Suprapubic skin (tissue), 4 donors: Measurements from ENCODE around the gene TMEM164. TPM values are rescaled to one million over a fixed set of nuclear protein-coding genes. Genes with fewer than 3 reads are reported as not detected.

Experiments used
- DNase-seq, 2 donors: peaks; one replicate each; pipeline ENCODE4 v3.0.0-alpha.2; 2019; ENCODE audit warnings: low spot score in 2 of 2
- H3K27ac ChIP-seq: fragments of 200-600 bp; sonication (generic); one replicate; pipeline ENCODE4 v1.5.1; 2019
- H3K27me3 ChIP-seq: fragments of 200-600 bp; sonication (generic); one replicate; pipeline ENCODE4 v1.5.1; 2019
- H3K36me3 ChIP-seq: fragments of 200-600 bp; sonication (generic); one replicate; pipeline ENCODE4 v1.5.1; 2019
- H3K4me1 ChIP-seq: fragments of 200-600 bp; sonication (generic); one replicate; pipeline ENCODE4 v1.5.1; 2019
- H3K4me3 ChIP-seq: fragments of 200-600 bp; sonication (generic); one replicate; pipeline ENCODE4 v1.5.1; 2019; ENCODE audit warnings: mild to moderate bottlenecking
- H3K9me3 ChIP-seq: fragments of 200-600 bp; sonication (generic); one replicate; pipeline ENCODE4 v1.5.1; 2019
- CTCF ChIP-seq, 2 donors: fragments of 200-600 bp in 1 of 2; fragments of 450-650 bp in 1 of 2; sonication (generic) in 1 of 2; IDR thresholded peaks; one replicate each; pipeline ENCODE4 v1.5.1; 2016 to 2019; ENCODE audit warnings: antibody characterized with exemption in 2 of 2, mild to moderate bottlenecking in 1 of 2, moderate library complexity in 1 of 2
- EP300 ChIP-seq: sonication (generic); formaldehyde crosslinking; IDR thresholded peaks from one replicate; pipeline ENCODE4 v1.6.1; 2017; ENCODE audit warnings: antibody characterized with exemption
- POLR2A ChIP-seq, 2 donors: fragments of 450-650 bp; IDR thresholded peaks; one replicate each; pipeline ENCODE4 v1.6.1; 2017; ENCODE audit warnings: antibody characterized with exemption in 2 of 2, mild to moderate bottlenecking in 2 of 2, moderate library complexity in 2 of 2
- POLR2AphosphoS5 ChIP-seq, 3 donors: sonication (generic); formaldehyde crosslinking; IDR thresholded peaks; one replicate each; pipeline ENCODE4 v1.6.1; 2017; ENCODE audit warnings: antibody characterized with exemption in 3 of 3
- WGBS: methylation state at CpG from one replicate; pipeline ENCODE4 v1.1.5; 2018; 5-methylcytosine and 5-hydroxymethylcytosine counted together
- total RNA-seq, 4 donors: library from RNA; depleted of rRNA; stranded (reverse); fragments of >200 nt; gene quantifications; one replicate each; pipeline ENCODE4 v1.1.0, GENCODE V29; 2016

The TMEM164 gene
- total RNA-seq, 4 donors from 2014 or later = 35.5 to 71.2 (median 58.7) TPM

DNA sequence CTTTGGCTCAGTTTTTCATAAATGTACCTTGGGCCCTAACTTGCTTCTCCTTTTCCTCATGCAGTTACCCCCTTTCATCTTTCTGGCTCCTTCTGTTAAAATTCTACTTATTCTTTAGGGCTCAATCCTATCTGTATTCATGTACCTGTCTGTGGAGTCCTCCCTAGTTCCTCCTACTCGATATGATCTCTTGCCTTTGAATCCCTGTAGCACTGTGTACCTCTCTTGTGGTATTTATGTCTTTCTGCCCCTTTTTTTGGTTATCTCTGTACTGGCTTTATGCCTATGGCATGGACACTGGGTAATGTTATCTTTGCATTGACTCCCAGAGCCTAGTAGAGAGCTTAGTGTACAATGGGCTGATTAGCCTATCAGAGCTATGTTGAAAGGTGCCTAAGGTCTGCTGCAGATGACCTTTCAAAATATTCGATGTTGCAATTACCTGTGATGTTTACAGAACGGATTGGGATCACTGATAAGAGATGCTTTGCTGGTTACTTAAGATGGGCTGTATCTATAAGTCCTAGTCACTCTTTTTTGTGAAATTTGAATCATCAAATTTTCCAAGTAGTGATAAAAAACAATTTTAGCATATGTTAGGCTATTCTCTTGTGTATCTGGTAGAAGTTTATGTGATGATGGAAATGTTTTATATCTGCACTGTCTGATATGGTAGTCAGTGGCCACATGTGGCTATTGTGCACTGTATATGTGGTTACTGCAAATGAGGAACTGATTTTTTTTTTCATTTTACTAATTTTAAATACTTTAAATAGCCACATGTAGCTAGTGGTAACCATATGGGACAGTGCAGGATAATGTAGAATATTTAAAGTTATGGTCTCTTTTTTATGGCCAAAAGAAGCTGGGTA lies 33.5 kb downstream of the TMEM164 start:
- WGBS = 61% methylated on average over 3 of the region's 3 CpGs
- TF ChIP-seq POLR2A (IDR thresholded peaks at IDR 0.05) (no peak), POLR2AphosphoS5 (IDR thresholded peaks at IDR 0.05) (no peak), EP300 (no peak), CTCF (IDR thresholded peaks at IDR 0.05) (no peak)
- Histone ChIP-seq H3K27me3 (no peaks in the 10 kb centered on the region), H3K27ac (no peak overlapping the region), H3K4me3 (no peak overlapping the region), H3K4me1 (no peaks in the 10 kb centered on the region), H3K36me3 (no peaks in the 10 kb centered on the region), H3K9me3 (no peaks in the 10 kb centered on the region)
- DNase-seq = no peak

- Histone ChIP-seq H3K9me3 (no peaks in the 10 kb centered on the region), H3K4me3 (no peak overlapping the region), H3K27me3 (no peaks in the 10 kb centered on the region), H3K4me1 (no peaks in the 10 kb centered on the region), H3K36me3 (no peaks in the 10 kb centered on the region), H3K27ac (no peak overlapping the region)
- TF ChIP-seq POLR2AphosphoS5 (IDR thresholded peaks at IDR 0.05) (no peak), CTCF (IDR thresholded peaks at IDR 0.05) (no peak), EP300 (no peak), POLR2A (IDR thresholded peaks at IDR 0.05) (no peak)
- 71% methylated on average over 2 of the region's 2 CpGs for WGBS
- no peak for DNase-seq
These were observed 34.3 kb downstream of the TMEM164 start for GRCh38 chrX:110037178-110037577.

DNA sequence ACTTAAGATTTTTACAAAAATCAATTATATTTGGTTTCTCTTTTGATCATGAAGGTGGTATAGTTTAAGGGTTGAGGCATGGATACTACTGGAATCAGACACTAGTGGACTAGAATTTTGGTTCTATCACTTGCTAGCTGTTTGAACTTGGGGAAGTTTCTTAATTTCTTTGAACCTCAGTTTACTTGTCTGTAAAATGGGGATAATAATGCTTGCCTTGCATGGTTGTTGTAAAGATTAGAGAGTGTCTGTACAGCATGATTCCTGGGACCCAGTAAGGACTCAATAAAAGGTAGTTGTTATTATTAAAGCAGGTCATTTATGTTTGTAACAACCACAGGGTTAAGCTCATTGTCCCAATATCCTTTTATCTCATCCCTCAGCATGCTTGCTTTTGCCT lies 36.0 kb downstream of the TMEM164 start:
- no peaks in the 10 kb centered on the region for H3K36me3 ChIP-seq
- no peak for DNase-seq
- no peaks in the 10 kb centered on the region for H3K27me3 ChIP-seq
- H3K4me1 ChIP-seq = no peaks in the 10 kb centered on the region
- no peak overlapping the region for H3K27ac ChIP-seq
- no peak overlapping the region for H3K4me3 ChIP-seq
- TF ChIP-seq EP300 (no peak), CTCF (IDR thresholded peaks at IDR 0.05) (no peak), POLR2A (IDR thresholded peaks at IDR 0.05) (no peak), POLR2AphosphoS5 (IDR thresholded peaks at IDR 0.05) (no peak)
- H3K9me3 ChIP-seq = no peaks in the 10 kb centered on the region

DNA sequence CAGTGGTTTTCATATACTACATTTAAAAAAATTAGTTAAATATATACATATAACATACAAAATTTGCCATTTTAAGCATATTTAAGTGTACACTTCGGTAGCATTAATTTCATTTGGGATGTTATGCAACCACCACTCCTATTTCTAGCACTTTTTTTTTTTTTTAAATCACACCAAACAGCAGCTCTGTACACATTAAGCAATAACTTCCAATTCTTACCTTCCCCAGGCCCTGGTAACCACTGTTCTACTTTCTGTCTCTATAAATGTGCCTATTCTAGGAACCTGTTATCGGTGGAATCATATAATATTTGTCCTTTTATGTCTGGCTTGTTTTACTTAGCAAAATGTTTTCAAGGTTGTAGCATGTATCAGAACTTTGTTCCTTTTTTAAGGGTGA lies 39.1 kb downstream of the TMEM164 start:
- TF ChIP-seq CTCF (IDR thresholded peaks at IDR 0.05) = no peak
- Histone ChIP-seq H3K4me1 (peaks cover 2% of the 10 kb centered on the region), H3K9me3 (no peaks in the 10 kb centered on the region), H3K36me3 (no peaks in the 10 kb centered on the region), H3K27ac (no peak overlapping the region), H3K4me3 (no peak overlapping the region), H3K27me3 (no peaks in the 10 kb centered on the region)
- no peak for DNase-seq
- 75% methylated on average over 2 of the region's 2 CpGs for WGBS

DNA sequence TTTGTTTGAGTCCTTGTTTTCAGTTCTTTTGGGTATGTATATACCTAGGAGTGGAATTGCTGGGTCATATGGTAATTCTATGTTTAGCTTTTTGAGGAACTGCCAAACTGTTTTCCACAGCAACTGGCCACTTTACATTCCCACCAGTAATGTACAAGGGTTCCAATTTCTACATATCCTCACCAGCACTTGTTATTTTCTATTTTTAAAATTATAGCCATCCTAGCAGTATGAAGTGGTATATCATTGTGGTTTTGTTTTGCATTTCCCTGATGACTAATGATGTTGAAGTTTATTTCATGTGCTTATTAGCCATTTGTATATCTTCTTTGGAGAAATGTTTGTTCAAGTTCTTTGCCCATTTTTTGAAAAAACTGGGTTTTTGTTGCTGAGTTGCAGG lies 39.6 kb downstream of the TMEM164 start:
- H3K27ac ChIP-seq = no peak overlapping the region
- H3K27me3 ChIP-seq = no peaks in the 10 kb centered on the region
- peaks cover 2% of the 10 kb centered on the region for H3K4me1 ChIP-seq
- no peak overlapping the region for H3K4me3 ChIP-seq
- DNase-seq = no peak
- H3K9me3 ChIP-seq = no peaks in the 10 kb centered on the region
- H3K36me3 ChIP-seq = no peaks in the 10 kb centered on the region
- TF ChIP-seq POLR2A (IDR thresholded peaks at IDR 0.05) (no peak), POLR2AphosphoS5 (IDR thresholded peaks at IDR 0.05) (no peak), CTCF (IDR thresholded peaks at IDR 0.05) (no peak), EP300 (no peak)
